Panc1 (cell line): Measurements from ENCODE around the gene CWH43.

ENCODE experiments used
- POLR2AphosphoS5 ChIP-seq: IDR thresholded peaks from 2 replicates; pipeline ENCODE4 v1.6.1; 2012; ENCODE audit warnings: mild to moderate bottlenecking, low read depth, low read length, moderate library complexity
- SIN3A ChIP-seq: IDR thresholded peaks from 2 replicates; pipeline ENCODE4 v1.6.1; 2012; ENCODE audit warnings: low read depth, mild to moderate bottlenecking, low read length, moderate library complexity, borderline replicate concordance; ENCODE audit not compliant: insufficient read depth
- TCF7L2 ChIP-seq: IDR thresholded peaks from 2 replicates; pipeline ENCODE4 v1.6.1; 2011; ENCODE audit warnings: mild to moderate bottlenecking, low read depth, low read length, inconsistent platforms
- TF ChIP-seq, protein P1 (sequence below): fragments of 450-650 bp; IDR thresholded peaks from 2 replicates; pipeline ENCODE4 v1.5.1; 2017; ENCODE audit warnings: mild to moderate bottlenecking
- TF ChIP-seq, protein P2 (sequence below), 2 experiments: IDR thresholded peaks; 2 replicates each; pipeline ENCODE4 v1.6.1; 2011 to 2012; ENCODE audit warnings: low read depth in 2 of 2, control low read depth in 1 of 2, low read length in 1 of 2, mild to moderate bottlenecking in 1 of 2, moderate library complexity in 1 of 2; ENCODE audit not compliant: insufficient read depth in 1 of 2

DNA sequence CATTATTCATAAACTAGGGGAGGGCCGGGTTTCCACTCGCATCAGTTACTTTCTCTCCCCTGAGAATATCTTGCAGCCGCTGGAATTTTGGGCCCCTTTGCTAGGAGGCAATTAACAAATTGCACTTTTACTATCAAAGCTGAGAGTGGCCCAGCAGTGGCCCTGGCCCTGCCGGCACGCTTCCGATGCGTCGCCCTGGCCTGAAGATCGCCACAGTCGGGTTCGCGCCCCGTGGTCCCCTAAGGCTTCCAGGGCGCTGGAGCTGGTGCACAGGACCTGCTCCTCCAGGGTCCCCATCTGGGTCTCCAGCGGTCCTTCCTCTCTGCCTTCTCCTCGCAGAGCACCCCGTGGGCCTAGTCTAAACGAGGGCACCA is 486 bp upstream of the CWH43 start:
- TF ChIP-seq, protein P1, sequence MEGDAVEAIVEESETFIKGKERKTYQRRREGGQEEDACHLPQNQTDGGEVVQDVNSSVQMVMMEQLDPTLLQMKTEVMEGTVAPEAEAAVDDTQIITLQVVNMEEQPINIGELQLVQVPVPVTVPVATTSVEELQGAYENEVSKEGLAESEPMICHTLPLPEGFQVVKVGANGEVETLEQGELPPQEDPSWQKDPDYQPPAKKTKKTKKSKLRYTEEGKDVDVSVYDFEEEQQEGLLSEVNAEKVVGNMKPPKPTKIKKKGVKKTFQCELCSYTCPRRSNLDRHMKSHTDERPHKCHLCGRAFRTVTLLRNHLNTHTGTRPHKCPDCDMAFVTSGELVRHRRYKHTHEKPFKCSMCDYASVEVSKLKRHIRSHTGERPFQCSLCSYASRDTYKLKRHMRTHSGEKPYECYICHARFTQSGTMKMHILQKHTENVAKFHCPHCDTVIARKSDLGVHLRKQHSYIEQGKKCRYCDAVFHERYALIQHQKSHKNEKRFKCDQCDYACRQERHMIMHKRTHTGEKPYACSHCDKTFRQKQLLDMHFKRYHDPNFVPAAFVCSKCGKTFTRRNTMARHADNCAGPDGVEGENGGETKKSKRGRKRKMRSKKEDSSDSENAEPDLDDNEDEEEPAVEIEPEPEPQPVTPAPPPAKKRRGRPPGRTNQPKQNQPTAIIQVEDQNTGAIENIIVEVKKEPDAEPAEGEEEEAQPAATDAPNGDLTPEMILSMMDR = no peak
- TF ChIP-seq, protein P2, sequence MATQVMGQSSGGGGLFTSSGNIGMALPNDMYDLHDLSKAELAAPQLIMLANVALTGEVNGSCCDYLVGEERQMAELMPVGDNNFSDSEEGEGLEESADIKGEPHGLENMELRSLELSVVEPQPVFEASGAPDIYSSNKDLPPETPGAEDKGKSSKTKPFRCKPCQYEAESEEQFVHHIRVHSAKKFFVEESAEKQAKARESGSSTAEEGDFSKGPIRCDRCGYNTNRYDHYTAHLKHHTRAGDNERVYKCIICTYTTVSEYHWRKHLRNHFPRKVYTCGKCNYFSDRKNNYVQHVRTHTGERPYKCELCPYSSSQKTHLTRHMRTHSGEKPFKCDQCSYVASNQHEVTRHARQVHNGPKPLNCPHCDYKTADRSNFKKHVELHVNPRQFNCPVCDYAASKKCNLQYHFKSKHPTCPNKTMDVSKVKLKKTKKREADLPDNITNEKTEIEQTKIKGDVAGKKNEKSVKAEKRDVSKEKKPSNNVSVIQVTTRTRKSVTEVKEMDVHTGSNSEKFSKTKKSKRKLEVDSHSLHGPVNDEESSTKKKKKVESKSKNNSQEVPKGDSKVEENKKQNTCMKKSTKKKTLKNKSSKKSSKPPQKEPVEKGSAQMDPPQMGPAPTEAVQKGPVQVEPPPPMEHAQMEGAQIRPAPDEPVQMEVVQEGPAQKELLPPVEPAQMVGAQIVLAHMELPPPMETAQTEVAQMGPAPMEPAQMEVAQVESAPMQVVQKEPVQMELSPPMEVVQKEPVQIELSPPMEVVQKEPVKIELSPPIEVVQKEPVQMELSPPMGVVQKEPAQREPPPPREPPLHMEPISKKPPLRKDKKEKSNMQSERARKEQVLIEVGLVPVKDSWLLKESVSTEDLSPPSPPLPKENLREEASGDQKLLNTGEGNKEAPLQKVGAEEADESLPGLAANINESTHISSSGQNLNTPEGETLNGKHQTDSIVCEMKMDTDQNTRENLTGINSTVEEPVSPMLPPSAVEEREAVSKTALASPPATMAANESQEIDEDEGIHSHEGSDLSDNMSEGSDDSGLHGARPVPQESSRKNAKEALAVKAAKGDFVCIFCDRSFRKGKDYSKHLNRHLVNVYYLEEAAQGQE (IDR thresholded peaks at IDR 0.05; ENCODE audit: insufficient read depth in 1 of 2, low read depth in 2 of 2, low read length in 1 of 2) = no peak
- TF ChIP-seq POLR2AphosphoS5 (no peak), TCF7L2 (no peak), SIN3A (no peak)
